Gastrocnemius medialis (tissue), 4 donors: ENCODE measurements around the gene PLN. TPM values are rescaled to one million over a fixed set of nuclear protein-coding genes. Genes with fewer than 3 reads are reported as not detected.
A peak's percentile ranks its signal among the peaks of the same experiment; 100 is the strongest.

ENCODE experiments used
- ATAC-seq, 2 donors: fragments of 150-250 bp; one replicate each; pipeline ENCODE4 v1.9.1; 2016
- DNase-seq, 2 donors: peaks; one replicate each; pipeline ENCODE4 v3.0.0-alpha.2; 2019
- H3K27ac ChIP-seq, 4 donors: fragments of 200-600 bp; sonication (generic); 1 replicate in 1 of 4; 2 replicates in 3 of 4; pipeline ENCODE4 v1.5.1; 2016 to 2018; ENCODE audit warnings: mild to moderate bottlenecking in 2 of 4, moderate library complexity in 1 of 4
- H3K27me3 ChIP-seq, 3 donors: fragments of 200-600 bp; sonication (generic) in 2 of 3; 1 replicate in 1 of 3; 2 replicates in 2 of 3; pipeline versions ENCODE4 v1.5.1 to v1.6.0; 2016 to 2019; ENCODE audit warnings: mild to moderate bottlenecking in 1 of 3, moderate library complexity in 1 of 3
- H3K36me3 ChIP-seq, 2 donors: fragments of 200-600 bp; sonication (generic) in 1 of 2; one replicate each; pipeline ENCODE4 v1.5.1; 2017 to 2018
- H3K4me1 ChIP-seq, 2 donors: fragments of 200-600 bp; sonication (generic) in 1 of 2; one replicate each; pipeline ENCODE4 v1.5.1; 2016 to 2017; ENCODE audit warnings: mild to moderate bottlenecking in 2 of 2
- H3K4me3 ChIP-seq, 4 donors: fragments of 200-600 bp; sonication (generic) in 3 of 4; 1 replicate in 1 of 4; 2 replicates in 3 of 4; pipeline ENCODE4 v1.5.1; 2016 to 2019; ENCODE audit warnings: mild to moderate bottlenecking in 2 of 4
- H3K9me3 ChIP-seq, 3 donors: fragments of 200-600 bp; sonication (generic) in 2 of 3; 1 replicate in 1 of 3; 2 replicates in 2 of 3; pipeline ENCODE4 v1.5.1; 2016 to 2019
- POLR2A ChIP-seq, 2 donors: fragments of 450-650 bp; IDR thresholded peaks; one replicate each; pipeline ENCODE4 v1.6.1; 2017; ENCODE audit warnings: antibody characterized with exemption in 2 of 2, mild to moderate bottlenecking in 2 of 2, moderate library complexity in 2 of 2
- in situ Hi-C, 4 donors: fragments of 200-750 bp; cut with MboI; loops; one replicate each; pipeline versions ENCODE4 v1.15.0 to v1.8.0; 2017; ENCODE audit warnings: low sequenced_read_pairs in 4 of 4
- intact Hi-C: fragments of 100-400 bp; cut with DNase I; formaldehyde crosslinking; loops from one replicate; pipeline ENCODE4 v1.15.1; 2023; ENCODE audit warnings: low total_unique reads
- total RNA-seq, 4 donors: library from RNA; depleted of rRNA; stranded (reverse); fragments of >200 nt; gene quantifications; one replicate each; pipeline versions ENCODE4 v1.1.0 to v1.2.3, GENCODE V29; 2016
- TF ChIP-seq, protein P1 (sequence below), 5 experiments: fragments of 450-650 bp in 3 of 5; fragments of 200-600 bp in 2 of 5; sonication (generic) in 2 of 5; IDR thresholded peaks in 4 of 5; conservative IDR thresholded peaks in 1 of 5; 1 replicate in 4 of 5; 2 replicates in 1 of 5; pipeline ENCODE4 v1.5.1; 2016 to 2019; ENCODE audit warnings: antibody characterized with exemption in 5 of 5, mild to moderate bottlenecking in 3 of 5, moderate library complexity in 3 of 5

The PLN gene
- total RNA-seq, 4 donors from 2014 or later, result 49.6 to 278 (median 202) TPM

DNA sequence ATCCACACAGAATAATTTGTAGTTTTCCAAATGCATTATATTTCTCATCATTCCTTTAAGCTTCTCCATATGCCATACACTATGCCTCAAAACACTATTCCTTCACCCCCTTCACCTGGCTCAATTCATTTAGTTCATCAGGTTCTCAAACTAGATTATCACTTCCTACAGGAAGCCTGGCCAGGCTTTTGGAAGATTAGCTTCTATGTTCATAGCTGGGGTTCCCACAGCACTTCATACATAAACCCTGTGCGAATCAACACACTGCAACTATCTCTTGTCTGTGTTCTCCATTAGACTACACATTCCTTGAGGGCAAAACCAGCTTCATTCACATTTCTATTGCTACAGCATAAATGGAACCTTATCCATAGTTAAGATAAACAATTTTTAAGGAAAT lies 40.5 kb upstream of the PLN start:
- H3K27ac ChIP-seq, result peak overlapping the region; percentile 52 to 71 (median 62)
- no peak overlapping the region for H3K4me3 ChIP-seq
- no peak for TF ChIP-seq POLR2A (IDR thresholded peaks at IDR 0.05)
- TF ChIP-seq, protein P1, sequence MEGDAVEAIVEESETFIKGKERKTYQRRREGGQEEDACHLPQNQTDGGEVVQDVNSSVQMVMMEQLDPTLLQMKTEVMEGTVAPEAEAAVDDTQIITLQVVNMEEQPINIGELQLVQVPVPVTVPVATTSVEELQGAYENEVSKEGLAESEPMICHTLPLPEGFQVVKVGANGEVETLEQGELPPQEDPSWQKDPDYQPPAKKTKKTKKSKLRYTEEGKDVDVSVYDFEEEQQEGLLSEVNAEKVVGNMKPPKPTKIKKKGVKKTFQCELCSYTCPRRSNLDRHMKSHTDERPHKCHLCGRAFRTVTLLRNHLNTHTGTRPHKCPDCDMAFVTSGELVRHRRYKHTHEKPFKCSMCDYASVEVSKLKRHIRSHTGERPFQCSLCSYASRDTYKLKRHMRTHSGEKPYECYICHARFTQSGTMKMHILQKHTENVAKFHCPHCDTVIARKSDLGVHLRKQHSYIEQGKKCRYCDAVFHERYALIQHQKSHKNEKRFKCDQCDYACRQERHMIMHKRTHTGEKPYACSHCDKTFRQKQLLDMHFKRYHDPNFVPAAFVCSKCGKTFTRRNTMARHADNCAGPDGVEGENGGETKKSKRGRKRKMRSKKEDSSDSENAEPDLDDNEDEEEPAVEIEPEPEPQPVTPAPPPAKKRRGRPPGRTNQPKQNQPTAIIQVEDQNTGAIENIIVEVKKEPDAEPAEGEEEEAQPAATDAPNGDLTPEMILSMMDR (IDR thresholded peaks at IDR 0.05 in 4 of 5, conservative IDR thresholded peaks at IDR 0.05 in 1 of 5), result no peak
- no peak for ATAC-seq
- in situ Hi-C loops (loop anchor here in 3 of 4 donors (5.0 to 25.0 kb wide), 3 partner anchors 220 to 223 kb away; no protein-coding TSS in a partner anchor), intact Hi-C loops (loop anchor here (5.0 kb wide), 1 partner anchor 110 kb away; no protein-coding TSS in a partner anchor)
- H3K4me1 ChIP-seq, result peaks cover 55 to 57% of the 10 kb centered on the region in 2 donors
- H3K9me3 ChIP-seq, result no peaks in the 10 kb centered on the region
- H3K27me3 ChIP-seq, result no peaks in the 10 kb centered on the region
- peaks cover 0 to 18% of the 10 kb centered on the region in 2 donors for H3K36me3 ChIP-seq
- no peak for DNase-seq

DNA sequence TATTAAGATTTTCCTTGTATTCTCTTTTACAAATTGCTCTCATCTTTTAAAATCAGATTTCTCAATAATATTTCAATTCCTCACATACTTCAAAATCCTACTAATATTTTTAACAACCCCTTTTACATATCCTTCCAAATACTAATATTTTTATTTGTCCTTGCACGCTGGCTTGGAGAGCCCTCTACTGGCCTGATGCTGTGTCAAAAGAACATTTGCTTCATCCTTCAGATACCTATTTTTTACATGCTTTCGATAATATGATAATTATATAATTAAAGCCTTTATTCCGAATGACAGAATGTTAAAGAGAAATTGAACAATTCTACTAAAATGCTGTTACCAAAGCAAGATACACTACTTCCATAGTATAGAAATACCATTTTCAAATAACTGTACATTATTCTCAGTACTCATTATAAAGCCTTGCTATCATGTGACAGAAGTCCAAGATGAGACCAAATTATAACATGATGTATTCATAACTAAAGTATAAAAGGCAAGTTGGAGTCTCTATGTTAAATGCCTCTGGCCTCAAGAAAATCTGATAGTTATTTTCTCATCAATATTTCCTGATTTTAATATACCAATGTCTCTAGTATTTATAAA lies 39.0 kb upstream of the PLN start:
- intact Hi-C loops (loop anchor here (1.0 to 5.0 kb wide), 2 partner anchors 108 to 225 kb away; no protein-coding TSS in a partner anchor), in situ Hi-C loops (loop anchor here in 3 of 4 donors (5.0 to 25.0 kb wide), 3 partner anchors 222 to 224 kb away; no protein-coding TSS in a partner anchor)
- Histone ChIP-seq H3K27me3 (no peaks in the 10 kb centered on the region), H3K36me3 (peaks cover 0 to 10% of the 10 kb centered on the region in 2 donors), H3K27ac (peak overlapping the region in 2 of 4 donors; percentile 12 to 75), H3K9me3 (no peaks in the 10 kb centered on the region), H3K4me3 (no peak overlapping the region), H3K4me1 (peaks cover 57 to 70% of the 10 kb centered on the region in 2 donors)
- no peak for TF ChIP-seq POLR2A (IDR thresholded peaks at IDR 0.05)
- TF ChIP-seq, protein P1 (IDR thresholded peaks at IDR 0.05 in 4 of 5, conservative IDR thresholded peaks at IDR 0.05 in 1 of 5), result peak; percentile 44 to 75 (median 59)
- DNase-seq (no peak), ATAC-seq (no peak)

DNA sequence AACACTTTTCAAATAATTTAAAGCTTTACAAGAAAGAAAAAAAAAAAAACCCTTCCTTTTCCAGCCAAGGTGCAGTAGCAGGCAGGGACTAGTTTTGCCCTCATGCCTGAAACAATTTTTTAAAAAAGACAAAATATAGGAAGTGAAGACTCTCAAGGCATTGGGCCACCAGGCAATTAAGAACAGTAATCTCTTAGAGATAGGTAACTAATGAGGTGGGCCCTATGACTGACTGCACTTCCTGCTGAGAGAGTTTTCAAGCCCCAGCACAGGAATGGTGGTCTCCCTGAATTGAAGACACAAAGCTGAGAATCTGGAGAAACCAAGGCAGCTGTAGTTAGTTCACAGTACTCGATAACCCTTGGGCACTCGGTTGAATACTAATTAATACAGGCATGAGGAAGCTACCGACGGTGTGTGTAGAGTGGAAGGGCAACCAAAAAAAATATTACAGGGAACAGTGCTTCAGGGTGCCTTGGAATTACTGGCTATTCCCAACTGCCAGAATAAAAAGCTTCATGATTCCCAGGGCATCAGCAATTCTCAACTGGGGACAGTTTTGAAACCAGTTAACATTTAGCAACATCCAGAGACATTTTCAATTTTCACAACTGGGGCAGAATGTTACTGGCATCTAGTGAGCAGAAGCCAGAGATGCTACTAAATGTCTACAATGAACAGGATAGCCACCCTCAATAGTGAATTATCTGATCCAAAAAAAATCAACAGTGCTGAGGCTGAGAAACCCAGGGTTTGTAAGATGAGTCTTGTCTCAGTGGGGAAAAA lies 36.0 kb upstream of the PLN start:
- ATAC-seq (peak in 1 of 2 donors; percentile 69), DNase-seq (no peak)
- intact Hi-C loops (loop anchor here (2.0 kb wide), 1 partner anchor 69 kb away; no protein-coding TSS in a partner anchor), in situ Hi-C loops (loop anchor here in 1 of 4 donors (25.0 kb wide), 1 partner anchor 225 kb away; no protein-coding TSS in a partner anchor)
- no peaks in the 10 kb centered on the region for H3K36me3 ChIP-seq
- peak overlapping the region; percentile 71 to 82 (median 76) for H3K27ac ChIP-seq
- TF ChIP-seq, protein P1 (IDR thresholded peaks at IDR 0.05 in 4 of 5, conservative IDR thresholded peaks at IDR 0.05 in 1 of 5), result no peak
- no peak for TF ChIP-seq POLR2A (IDR thresholded peaks at IDR 0.05)
- peaks cover 51 to 73% of the 10 kb centered on the region in 2 donors for H3K4me1 ChIP-seq
- H3K4me3 ChIP-seq, result peak overlapping the region in 1 of 4 donors; percentile 4
- H3K27me3 ChIP-seq, result no peaks in the 10 kb centered on the region
- H3K9me3 ChIP-seq, result no peaks in the 10 kb centered on the region

DNA sequence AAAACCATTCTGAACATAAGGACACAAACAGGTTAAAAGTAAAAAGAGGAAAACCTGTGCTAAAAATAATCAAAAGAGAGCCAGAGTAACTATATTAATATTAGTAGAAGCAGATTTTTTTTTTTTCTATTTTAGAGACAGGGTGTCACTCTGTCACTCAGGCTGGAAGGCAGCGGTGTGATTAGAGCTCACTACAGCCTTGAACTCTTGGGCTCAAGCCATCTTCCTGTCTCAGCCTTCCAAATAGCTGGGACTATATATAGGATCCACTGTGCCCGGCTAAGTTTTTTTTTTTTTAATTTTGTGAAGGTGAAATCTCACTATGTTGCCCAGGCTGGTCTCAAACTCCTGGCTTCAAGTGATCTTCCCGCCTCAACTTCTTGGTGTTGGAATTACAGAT lies 33.4 kb upstream of the PLN start:
- Histone ChIP-seq H3K4me3 (no peak overlapping the region), H3K9me3 (no peaks in the 10 kb centered on the region), H3K27ac (peak overlapping the region; percentile 71 to 82 (median 76)), H3K36me3 (no peaks in the 10 kb centered on the region), H3K27me3 (no peaks in the 10 kb centered on the region), H3K4me1 (peaks cover 36 to 52% of the 10 kb centered on the region in 2 donors)
- peak; percentile 98 to 99 for ATAC-seq
- in situ Hi-C loops (loop anchor here in 1 of 4 donors (25.0 kb wide), 1 partner anchor 227 kb away; no protein-coding TSS in a partner anchor), intact Hi-C loops (loop anchor here (2.0 kb wide), 1 partner anchor 30 kb away; no protein-coding TSS in a partner anchor)
- TF ChIP-seq, protein P1 (IDR thresholded peaks at IDR 0.05 in 4 of 5, conservative IDR thresholded peaks at IDR 0.05 in 1 of 5), result no peak
- TF ChIP-seq POLR2A (IDR thresholded peaks at IDR 0.05), result no peak
- DNase-seq, result peak; percentile 66 to 77
